ENCODE results near the gene TWSG1. TPM values are rescaled to one million over a fixed set of nuclear protein-coding genes. Genes with fewer than 3 reads are reported as not detected.

The TWSG1 gene
- total RNA-seq, 2 experiments from 2014 or later, result 13.3 to 14.9 TPM

DNA sequence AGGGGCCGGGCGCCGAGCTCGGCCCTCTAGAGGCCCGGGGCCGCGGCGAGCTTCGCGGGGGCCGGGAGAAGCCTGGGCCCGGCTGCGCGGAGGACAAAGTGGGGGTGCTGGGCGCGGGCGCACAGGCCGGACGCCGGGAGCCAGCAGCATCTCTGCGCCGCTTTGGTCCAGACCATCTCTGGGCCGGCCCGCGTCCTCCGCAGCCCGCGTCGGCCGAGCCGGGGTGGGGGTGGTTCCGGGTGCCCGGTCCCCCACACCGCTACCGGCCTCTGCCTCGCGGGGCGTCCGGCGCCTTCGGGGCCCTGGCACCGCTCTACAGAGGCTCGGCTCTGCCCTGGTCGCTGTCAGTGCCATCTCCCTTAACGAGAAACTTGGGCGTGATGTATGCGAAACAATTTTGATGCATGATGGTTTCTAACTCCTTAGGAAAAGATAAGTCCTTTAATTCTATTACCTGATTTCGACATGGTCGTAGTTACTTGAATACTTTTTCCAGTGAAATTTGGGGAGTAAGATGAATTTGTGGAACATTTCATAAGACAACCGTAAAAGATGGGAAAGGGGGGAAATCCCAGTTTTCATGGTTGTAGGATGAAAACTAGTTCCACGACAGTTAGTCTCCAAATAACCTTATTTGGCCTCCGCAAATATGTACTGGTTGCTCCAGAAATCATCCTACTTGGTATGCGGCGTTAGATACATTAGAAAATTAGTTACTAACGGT is 562 bp downstream of the TWSG1 start:
- DNase-seq (peak; percentile 50), ATAC-seq (peak; percentile 34)
- Mint-ChIP-seq H3K9me3 (no peaks in the 10 kb centered on the region), H3K27me3 (no peaks in the 10 kb centered on the region), H3K4me3 (peak overlapping the region; percentile 78), H3K4me1 (ENCODE audit: low read depth) (peaks cover 22% of the 10 kb centered on the region), H3K36me3 (ENCODE audit: low read depth) (peaks cover 8% of the 10 kb centered on the region), H3K27ac (peak overlapping the region; percentile 12)
- ChIA-PET POLR2A (interaction anchor here (0.7 to 1.0 kb wide), 5 partner anchors 9 to 262 kb away, joined by 3 to 4 read pairs (median 3); no protein-coding TSS in a partner anchor), CTCF (interaction anchor here (0.9 to 1.7 kb wide), 2 partner anchors 18 to 181 kb away, joined by 3 to 12 read pairs; no protein-coding TSS in a partner anchor)
- intact Hi-C loops (cut with micrococcal nuclease), result loop anchor here (5.0 to 10.0 kb wide), 2 partner anchors 180 to 263 kb away; no protein-coding TSS in a partner anchor
- TF ChIP-seq CTCF (IDR thresholded peaks at IDR 0.05), result peak; percentile 14

- CTCF ChIA-PET, result interaction anchor here (0.7 to 1.3 kb wide), 2 partner anchors 12 to 262 kb away, joined by 3 read pairs; no protein-coding TSS in a partner anchor
- no peak for ATAC-seq
- no peaks in the 10 kb centered on the region for H3K27me3 Mint-ChIP-seq
- POLR2A ChIA-PET, result no interaction called here
- intact Hi-C loops (cut with micrococcal nuclease), result loop anchor here (5.0 to 10.0 kb wide), 2 partner anchors 179 to 263 kb away; no protein-coding TSS in a partner anchor
- H3K4me3 Mint-ChIP-seq, result peak overlapping the region; percentile 78
- no peak for TF ChIP-seq CTCF (IDR thresholded peaks at IDR 0.05)
- peaks cover 12% of the 10 kb centered on the region for H3K36me3 Mint-ChIP-seq (ENCODE audit: low read depth)
- no peak for DNase-seq
- H3K27ac Mint-ChIP-seq, result no peak overlapping the region
- H3K9me3 Mint-ChIP-seq, result no peaks in the 10 kb centered on the region
- H3K4me1 Mint-ChIP-seq (ENCODE audit: low read depth), result peaks cover 22% of the 10 kb centered on the region
Observed at GRCh38 chr18:9335697-9336045, 1.1 kb downstream of the TWSG1 start.

GRCh38 chr18:9336827-9337226 is 2.3 kb downstream of the TWSG1 start:
- Mint-ChIP-seq H3K27ac (no peak overlapping the region), H3K4me1 (ENCODE audit: low read depth) (peaks cover 24% of the 10 kb centered on the region), H3K4me3 (no peak overlapping the region), H3K9me3 (no peaks in the 10 kb centered on the region), H3K36me3 (ENCODE audit: low read depth) (peaks cover 13% of the 10 kb centered on the region), H3K27me3 (no peaks in the 10 kb centered on the region)
- ATAC-seq, result no peak
- intact Hi-C loops (cut with micrococcal nuclease), result loop anchor here (5.0 to 10.0 kb wide), 2 partner anchors 178 to 265 kb away; no protein-coding TSS in a partner anchor
- POLR2A ChIA-PET, result no interaction called here
- CTCF ChIA-PET, result interaction anchor here (1.3 to 2.0 kb wide), 2 partner anchors 11 to 180 kb away, joined by 3 to 4 read pairs; no protein-coding TSS in a partner anchor
- no peak for TF ChIP-seq CTCF (IDR thresholded peaks at IDR 0.05)
- DNase-seq, result no peak

GRCh38 chr18:9337873-9338272 is 3.3 kb downstream of the TWSG1 start:
- ChIA-PET POLR2A (interaction anchor here (0.6 kb wide), 1 partner anchor 225 kb away, joined by 3 read pairs; no protein-coding TSS in a partner anchor), CTCF (interaction anchor here (2.0 kb wide), 1 partner anchor 179 kb away, joined by 4 read pairs; no protein-coding TSS in a partner anchor)
- Mint-ChIP-seq H3K27ac (peak overlapping the region; percentile 67), H3K9me3 (no peaks in the 10 kb centered on the region), H3K4me3 (no peak overlapping the region), H3K36me3 (ENCODE audit: low read depth) (peaks cover 19% of the 10 kb centered on the region), H3K4me1 (ENCODE audit: low read depth) (peaks cover 27% of the 10 kb centered on the region), H3K27me3 (no peaks in the 10 kb centered on the region)
- ATAC-seq (no peak), DNase-seq (peak; percentile 12)
- intact Hi-C loops (cut with micrococcal nuclease), result loop anchor here (5.0 to 10.0 kb wide), 2 partner anchors 177 to 266 kb away; no protein-coding TSS in a partner anchor
- no peak for TF ChIP-seq CTCF (IDR thresholded peaks at IDR 0.05)

DNA sequence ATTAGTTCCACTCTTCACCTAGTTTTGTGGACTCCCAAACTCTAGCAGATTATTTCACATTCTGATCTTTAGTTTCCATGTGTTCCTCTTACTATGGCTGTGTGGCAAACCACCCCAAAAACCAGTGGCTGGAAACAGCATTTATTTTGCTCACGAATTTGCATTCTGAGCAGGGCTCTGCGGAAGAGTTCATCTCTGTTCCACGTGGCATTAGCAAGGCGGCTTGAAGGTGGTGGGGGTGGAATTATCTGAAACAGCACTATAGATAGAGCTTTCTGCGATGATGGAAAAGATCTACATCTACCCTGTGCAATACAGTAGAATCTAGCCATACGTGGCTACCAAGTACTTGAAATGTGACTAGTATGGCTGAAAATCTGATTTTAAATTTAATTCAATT is 5.9 kb downstream of the TWSG1 start:
- TF ChIP-seq CTCF (IDR thresholded peaks at IDR 0.05), result no peak
- ATAC-seq (no peak), DNase-seq (no peak)
- H3K4me1 Mint-ChIP-seq (ENCODE audit: low read depth), result peaks cover 23% of the 10 kb centered on the region
- peaks cover 6% of the 10 kb centered on the region for H3K9me3 Mint-ChIP-seq
- no peaks in the 10 kb centered on the region for H3K27me3 Mint-ChIP-seq
- no peak overlapping the region for H3K4me3 Mint-ChIP-seq
- peaks cover 36% of the 10 kb centered on the region for H3K36me3 Mint-ChIP-seq (ENCODE audit: low read depth)
- CTCF ChIA-PET, result interaction anchor here (0.7 to 0.9 kb wide), 2 partner anchors 14 to 257 kb away, joined by 3 to 4 read pairs; no protein-coding TSS in a partner anchor
- H3K27ac Mint-ChIP-seq, result no peak overlapping the region
- POLR2A ChIA-PET, result no interaction called here
- intact Hi-C loops (cut with micrococcal nuclease), result no loop called here
